MM.1S (cell line): ENCODE measurements around the gene HOXD9.

Experiments used
- DNase-seq: peaks from one replicate; pipeline ENCODE4 v3.0.0-alpha.2; 2015
- H2AFZ ChIP-seq: fragments of 300-600 bp; sonication (generic); 2 replicates; pipeline ENCODE4 v1.6.0; 2016; ENCODE audit warnings: antibody characterized with exemption, low read length
- H3F3A ChIP-seq: fragments of 300-600 bp; sonication (generic); 2 replicates; pipeline ENCODE4 v1.6.1; 2016; ENCODE audit warnings: mild to moderate bottlenecking, antibody characterized with exemption, low read length, moderate library complexity, mixed read lengths; ENCODE audit not compliant: insufficient read depth
- H3K27ac ChIP-seq: fragments of 300-600 bp; sonication (generic); 2 replicates; pipeline ENCODE4 v1.5.1; 2016; ENCODE audit warnings: mild to moderate bottlenecking, low read length
- H3K27me3 ChIP-seq: fragments of 300-600 bp; sonication (generic); replicated peaks from 2 replicates; pipeline ENCODE4 v1.6.0; 2016; ENCODE audit warnings: low read length; ENCODE audit not compliant: insufficient read depth
- H3K36me3 ChIP-seq: fragments of 300-600 bp; sonication (generic); replicated peaks from 2 replicates; pipeline ENCODE4 v1.6.1; 2016; ENCODE audit warnings: mild to moderate bottlenecking, low read length, mixed read lengths; ENCODE audit not compliant: insufficient read depth
- H3K4me1 ChIP-seq: fragments of 300-600 bp; sonication (generic); 2 replicates; pipeline ENCODE4 v1.6.1; 2016; ENCODE audit warnings: low read length, mixed read lengths
- H3K4me2 ChIP-seq: fragments of 300-600 bp; sonication (generic); 2 replicates; pipeline ENCODE4 v1.6.0; 2016; ENCODE audit warnings: low read depth, low read length
- H3K4me3 ChIP-seq: fragments of 300-600 bp; sonication (generic); 2 replicates; pipeline ENCODE4 v1.5.1; 2016; ENCODE audit warnings: low read length, mixed read lengths
- H3K79me2 ChIP-seq: fragments of 300-600 bp; sonication (generic); 2 replicates; pipeline ENCODE4 v1.6.1; 2016; ENCODE audit warnings: mixed run types, low read length, mixed read lengths
- H3K9ac ChIP-seq: fragments of 300-600 bp; sonication (generic); 2 replicates; pipeline ENCODE4 v1.6.1; 2016; ENCODE audit warnings: low read length, mixed read lengths
- H3K9me2 ChIP-seq: fragments of 300-600 bp; sonication (generic); replicated peaks from 2 replicates; pipeline ENCODE4 v1.6.1; 2016; ENCODE audit warnings: mild to moderate bottlenecking, low read length, mixed read lengths; ENCODE audit not compliant: insufficient read depth
- H3K9me3 ChIP-seq: fragments of 300-600 bp; sonication (generic); replicated peaks from 2 replicates; pipeline ENCODE4 v1.6.1; 2016; ENCODE audit warnings: mild to moderate bottlenecking, low read length, mixed read lengths; ENCODE audit not compliant: insufficient read depth
- H4K20me1 ChIP-seq: fragments of 300-600 bp; sonication (generic); 2 replicates; pipeline ENCODE4 v1.6.1; 2016; ENCODE audit warnings: mild to moderate bottlenecking, low read length, moderate library complexity, mixed read lengths; ENCODE audit not compliant: insufficient read depth
- EZH2 ChIP-seq: fragments of 300-600 bp; sonication (generic); optimal IDR thresholded peaks from 2 replicates; pipeline ENCODE3; 2017; ENCODE audit warnings: low read depth, mild to moderate bottlenecking, antibody characterized with exemption, low read length, mixed read lengths
- EZH2phosphoT487 ChIP-seq: fragments of 300-600 bp; sonication (generic); IDR thresholded peaks from 2 replicates; pipeline ENCODE4 v1.6.1; 2018; ENCODE audit warnings: antibody characterized with exemption, low read length
- TF ChIP-seq, protein P1 (sequence below): fragments of 300-600 bp; sonication (generic); IDR thresholded peaks from 2 replicates; pipeline ENCODE4 v1.5.1; 2016; ENCODE audit warnings: antibody characterized with exemption, low read length, mixed read lengths

Gene HOXD9

DNA sequence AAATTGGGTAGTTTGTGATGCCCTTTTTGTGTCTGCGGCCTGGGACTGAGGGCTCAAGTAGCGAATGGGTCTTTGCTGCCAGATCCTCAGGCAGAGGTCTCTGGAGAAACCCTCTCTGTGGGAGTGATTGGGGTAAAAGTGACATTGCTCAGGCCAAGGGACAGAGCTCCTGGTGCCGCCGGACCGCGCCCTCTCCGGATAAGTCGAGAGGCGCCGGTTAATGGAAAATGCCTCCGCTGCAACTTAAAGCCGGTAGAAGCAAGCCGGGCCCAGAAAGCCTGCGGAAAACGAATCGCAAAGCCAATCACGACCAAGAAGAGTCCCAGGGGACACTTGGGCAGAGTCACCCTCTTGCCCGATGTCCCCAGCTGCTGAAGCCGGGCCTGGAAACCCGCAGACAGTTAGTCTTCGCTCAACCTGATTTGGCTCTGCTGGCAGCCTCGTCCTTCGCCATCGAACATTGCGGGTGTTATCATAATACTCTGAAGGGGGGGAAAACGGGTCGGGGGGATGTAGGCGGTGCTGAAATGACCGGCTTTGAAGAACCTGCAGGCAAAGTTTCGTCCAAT is 23.3 kb upstream of the HOXD9 start:
- H3K27ac ChIP-seq: no peak overlapping the region
- peaks cover under 1% of the 10 kb centered on the region; the same call in 1 of the 2 replicates for H3K27me3 ChIP-seq
- no peaks in the 10 kb centered on the region for H3K9me2 ChIP-seq
- DNase-seq: no peak
- H3F3A ChIP-seq: peaks cover 17% of the 10 kb centered on the region
- TF ChIP-seq EZH2 (no peak), EZH2phosphoT487 (no peak)
- TF ChIP-seq, protein P1, sequence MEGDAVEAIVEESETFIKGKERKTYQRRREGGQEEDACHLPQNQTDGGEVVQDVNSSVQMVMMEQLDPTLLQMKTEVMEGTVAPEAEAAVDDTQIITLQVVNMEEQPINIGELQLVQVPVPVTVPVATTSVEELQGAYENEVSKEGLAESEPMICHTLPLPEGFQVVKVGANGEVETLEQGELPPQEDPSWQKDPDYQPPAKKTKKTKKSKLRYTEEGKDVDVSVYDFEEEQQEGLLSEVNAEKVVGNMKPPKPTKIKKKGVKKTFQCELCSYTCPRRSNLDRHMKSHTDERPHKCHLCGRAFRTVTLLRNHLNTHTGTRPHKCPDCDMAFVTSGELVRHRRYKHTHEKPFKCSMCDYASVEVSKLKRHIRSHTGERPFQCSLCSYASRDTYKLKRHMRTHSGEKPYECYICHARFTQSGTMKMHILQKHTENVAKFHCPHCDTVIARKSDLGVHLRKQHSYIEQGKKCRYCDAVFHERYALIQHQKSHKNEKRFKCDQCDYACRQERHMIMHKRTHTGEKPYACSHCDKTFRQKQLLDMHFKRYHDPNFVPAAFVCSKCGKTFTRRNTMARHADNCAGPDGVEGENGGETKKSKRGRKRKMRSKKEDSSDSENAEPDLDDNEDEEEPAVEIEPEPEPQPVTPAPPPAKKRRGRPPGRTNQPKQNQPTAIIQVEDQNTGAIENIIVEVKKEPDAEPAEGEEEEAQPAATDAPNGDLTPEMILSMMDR: no peak
- H3K9ac ChIP-seq: no peak overlapping the region
- H2AFZ ChIP-seq: no peak overlapping the region
- H3K79me2 ChIP-seq: no peaks in the 10 kb centered on the region
- H3K36me3 ChIP-seq: no peaks in the 10 kb centered on the region
- H4K20me1 ChIP-seq: no peaks in the 10 kb centered on the region
- no peak overlapping the region for H3K4me3 ChIP-seq
- H3K4me1 ChIP-seq: 0 out of 2 replicates have a peak, but pooled peaks cover 5% of the 10 kb centered on the region
- no peaks in the 10 kb centered on the region for H3K9me3 ChIP-seq
- H3K4me2 ChIP-seq: no peak overlapping the region

DNA sequence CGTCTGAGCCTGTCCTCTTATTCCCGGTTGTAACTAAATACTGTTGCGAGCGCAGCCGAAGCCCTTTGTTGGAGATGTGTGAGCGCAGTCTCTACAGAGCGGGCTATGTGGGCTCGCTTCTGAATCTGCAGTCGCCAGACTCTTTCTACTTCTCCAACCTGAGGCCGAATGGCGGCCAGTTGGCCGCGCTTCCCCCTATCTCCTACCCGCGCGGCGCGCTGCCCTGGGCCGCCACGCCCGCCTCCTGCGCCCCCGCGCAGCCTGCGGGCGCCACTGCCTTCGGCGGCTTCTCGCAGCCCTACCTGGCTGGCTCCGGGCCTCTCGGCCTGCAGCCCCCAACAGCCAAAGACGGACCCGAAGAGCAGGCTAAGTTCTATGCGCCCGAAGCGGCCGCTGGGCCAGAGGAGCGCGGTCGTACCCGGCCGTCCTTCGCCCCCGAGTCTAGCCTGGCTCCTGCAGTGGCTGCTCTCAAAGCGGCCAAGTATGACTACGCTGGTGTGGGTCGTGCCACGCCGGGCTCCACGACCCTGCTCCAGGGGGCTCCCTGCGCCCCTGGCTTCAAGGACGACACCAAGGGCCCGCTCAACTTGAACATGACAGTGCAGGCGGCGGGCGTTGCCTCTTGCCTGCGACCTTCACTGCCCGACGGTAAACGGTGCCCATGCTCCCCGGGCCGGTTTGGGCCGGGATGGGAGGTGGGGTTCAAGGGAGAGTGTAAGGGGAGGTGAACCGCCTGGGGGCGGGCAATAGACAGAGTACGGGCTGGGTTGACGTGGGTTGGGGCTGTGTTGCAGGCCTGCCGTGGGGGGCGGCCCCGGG is 22.6 kb upstream of the HOXD9 start, which contains the start of gene HOXD12:
Gene HOXD12, plus strand, starts transcription at position 68 of the 819 bp plus-strand sequence. Its CDS starts 7 bp downstream, at position 75.
- TF ChIP-seq EZH2: no peak
- TF ChIP-seq, protein P1: no peak
- Histone ChIP-seq H3K9me2 (no peaks in the 10 kb centered on the region), H4K20me1 (no peaks in the 10 kb centered on the region), H3K27ac (no peak within 1 kb of the TSS), H2AFZ (no peak within 1 kb of the TSS; the same call in 1 of the 2 replicates), H3K4me3 (no peak within 1 kb of the TSS), H3K9me3 (no peaks in the 10 kb centered on the region), H3K79me2 (no peaks in the 10 kb centered on the region), H3F3A (peaks cover 17% of the 10 kb centered on the region), H3K36me3 (no peaks in the 10 kb centered on the region), H3K4me1 (0 out of 2 replicates have a peak, but pooled peaks cover 5% of the 10 kb centered on the region), H3K27me3 (peaks cover 3% of the 10 kb centered on the region; the same call in 1 of the 2 replicates), H3K4me2 (peak within 1 kb of the TSS; percentile 95; the same call in 1 of the 2 replicates), H3K9ac (no peak within 1 kb of the TSS)
- DNase-seq: no peak

DNA sequence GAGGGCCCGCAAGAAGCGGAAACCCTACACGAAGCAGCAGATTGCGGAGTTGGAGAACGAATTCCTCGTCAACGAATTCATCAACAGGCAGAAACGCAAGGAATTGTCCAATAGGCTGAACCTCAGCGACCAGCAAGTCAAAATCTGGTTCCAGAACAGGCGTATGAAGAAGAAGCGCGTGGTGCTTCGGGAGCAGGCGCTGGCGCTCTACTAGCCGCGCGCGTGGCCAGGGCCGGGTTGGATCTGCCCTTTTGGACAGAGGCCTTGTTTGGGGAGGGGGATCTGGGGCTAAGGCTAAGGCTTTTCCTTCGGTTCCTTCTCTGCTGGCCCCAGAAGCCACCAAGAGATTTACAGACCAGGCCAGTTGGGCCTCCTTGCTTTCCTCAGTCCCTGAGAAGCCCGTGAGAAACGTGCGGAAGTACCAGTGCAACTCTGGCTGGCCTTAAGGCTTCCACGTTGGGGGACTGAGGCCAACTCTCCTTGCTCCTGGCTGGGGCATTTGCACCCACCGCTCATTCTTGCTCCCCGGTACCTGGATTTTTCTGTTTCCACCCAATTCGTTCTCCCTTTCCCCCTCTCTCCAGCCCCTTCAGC is 21.9 kb upstream of the HOXD9 start:
- 0 out of 2 replicates have a peak, but pooled peaks cover 3% of the 10 kb centered on the region for H3K4me1 ChIP-seq
- H3F3A ChIP-seq: peaks cover 17% of the 10 kb centered on the region
- H3K27me3 ChIP-seq: peaks cover 8% of the 10 kb centered on the region; the same call in 1 of the 2 replicates
- no peak overlapping the region for H3K4me3 ChIP-seq
- H3K9me2 ChIP-seq: no peaks in the 10 kb centered on the region
- no peak overlapping the region for H2AFZ ChIP-seq
- no peak overlapping the region for H3K27ac ChIP-seq
- no peak overlapping the region for H3K9ac ChIP-seq
- H3K9me3 ChIP-seq: no peaks in the 10 kb centered on the region
- no peak overlapping the region for H3K4me2 ChIP-seq
- no peak for DNase-seq
- H4K20me1 ChIP-seq: no peaks in the 10 kb centered on the region
- H3K36me3 ChIP-seq: no peaks in the 10 kb centered on the region
- H3K79me2 ChIP-seq: no peaks in the 10 kb centered on the region
- TF ChIP-seq EZH2: no peak
- TF ChIP-seq, protein P1: no peak
- TF ChIP-seq EZH2phosphoT487: no peak
